ENCODE results near the gene NCBP3.

DNA sequence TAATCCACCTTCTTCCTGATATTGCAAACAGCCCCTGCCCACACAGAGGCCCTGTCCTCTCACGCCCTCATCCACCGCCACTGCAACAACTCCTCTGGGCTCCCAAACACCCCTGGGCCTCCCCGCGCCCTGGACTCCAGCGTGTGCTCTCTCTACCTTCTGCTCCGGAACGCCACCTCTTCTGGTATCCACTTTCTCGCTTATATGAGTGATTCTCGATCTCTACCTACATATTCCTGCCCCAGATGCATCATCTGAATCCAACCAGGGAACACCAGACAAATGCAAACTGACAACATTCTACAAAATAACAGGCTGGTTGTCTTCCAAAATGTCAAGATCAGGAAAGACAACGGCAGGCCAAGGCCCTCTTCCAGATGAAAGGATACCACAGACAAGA, 27.8 kb upstream of the NCBP3 start:
- TF ChIP-seq POLR2A (IDR thresholded peaks at IDR 0.05) = no peak
- TF ChIP-seq, protein P1, sequence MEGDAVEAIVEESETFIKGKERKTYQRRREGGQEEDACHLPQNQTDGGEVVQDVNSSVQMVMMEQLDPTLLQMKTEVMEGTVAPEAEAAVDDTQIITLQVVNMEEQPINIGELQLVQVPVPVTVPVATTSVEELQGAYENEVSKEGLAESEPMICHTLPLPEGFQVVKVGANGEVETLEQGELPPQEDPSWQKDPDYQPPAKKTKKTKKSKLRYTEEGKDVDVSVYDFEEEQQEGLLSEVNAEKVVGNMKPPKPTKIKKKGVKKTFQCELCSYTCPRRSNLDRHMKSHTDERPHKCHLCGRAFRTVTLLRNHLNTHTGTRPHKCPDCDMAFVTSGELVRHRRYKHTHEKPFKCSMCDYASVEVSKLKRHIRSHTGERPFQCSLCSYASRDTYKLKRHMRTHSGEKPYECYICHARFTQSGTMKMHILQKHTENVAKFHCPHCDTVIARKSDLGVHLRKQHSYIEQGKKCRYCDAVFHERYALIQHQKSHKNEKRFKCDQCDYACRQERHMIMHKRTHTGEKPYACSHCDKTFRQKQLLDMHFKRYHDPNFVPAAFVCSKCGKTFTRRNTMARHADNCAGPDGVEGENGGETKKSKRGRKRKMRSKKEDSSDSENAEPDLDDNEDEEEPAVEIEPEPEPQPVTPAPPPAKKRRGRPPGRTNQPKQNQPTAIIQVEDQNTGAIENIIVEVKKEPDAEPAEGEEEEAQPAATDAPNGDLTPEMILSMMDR (IDR thresholded peaks at IDR 0.05) = no peak
